Thyroid gland (tissue), 4 donors: ENCODE data around the gene FOXB2.
"Not testable (repeated sequence)": the region's sequence is repeated elsewhere in the genome, so short reads cannot be mapped to it uniquely, and the experiment has no call there.

Experiments
- POLR2A ChIP-seq, 2 donors: fragments of 450-650 bp; IDR thresholded peaks; one replicate each; pipeline ENCODE4 v1.6.1; 2017; ENCODE audit warnings: antibody characterized with exemption in 2 of 2, mild to moderate bottlenecking in 2 of 2, moderate library complexity in 1 of 2
- TF ChIP-seq, protein P1 (sequence below), 6 experiments: fragments of 200-600 bp in 3 of 6; fragments of 450-650 bp in 3 of 6; sonication (generic) in 3 of 6; IDR thresholded peaks; one replicate each; pipeline ENCODE4 v1.5.1; 2016 to 2019; ENCODE audit warnings: antibody characterized with exemption in 6 of 6, mild to moderate bottlenecking in 2 of 6, inconsistent platforms in 1 of 6, moderate library complexity in 1 of 6

DNA sequence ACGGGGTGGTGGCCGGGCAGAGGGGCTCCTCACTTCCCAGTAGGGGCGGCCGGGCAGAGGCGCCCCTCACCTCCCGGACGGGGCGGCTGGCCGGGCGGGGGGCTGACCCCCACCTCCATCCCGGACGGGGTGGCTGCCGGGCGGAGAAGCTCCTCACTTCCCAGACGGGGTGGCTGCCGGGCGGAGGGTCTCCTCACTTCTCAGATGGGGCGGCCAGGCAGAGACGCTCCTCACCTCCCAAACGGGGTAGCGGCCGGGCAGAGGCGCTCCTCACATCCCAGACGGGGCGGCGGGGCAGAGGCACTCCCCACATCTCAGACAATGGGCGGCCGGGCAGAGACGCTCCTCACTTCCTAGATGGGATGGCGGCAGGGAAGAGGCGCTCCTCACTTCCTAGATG is 41.2 kb downstream of the FOXB2 start:
- TF ChIP-seq, protein P1, sequence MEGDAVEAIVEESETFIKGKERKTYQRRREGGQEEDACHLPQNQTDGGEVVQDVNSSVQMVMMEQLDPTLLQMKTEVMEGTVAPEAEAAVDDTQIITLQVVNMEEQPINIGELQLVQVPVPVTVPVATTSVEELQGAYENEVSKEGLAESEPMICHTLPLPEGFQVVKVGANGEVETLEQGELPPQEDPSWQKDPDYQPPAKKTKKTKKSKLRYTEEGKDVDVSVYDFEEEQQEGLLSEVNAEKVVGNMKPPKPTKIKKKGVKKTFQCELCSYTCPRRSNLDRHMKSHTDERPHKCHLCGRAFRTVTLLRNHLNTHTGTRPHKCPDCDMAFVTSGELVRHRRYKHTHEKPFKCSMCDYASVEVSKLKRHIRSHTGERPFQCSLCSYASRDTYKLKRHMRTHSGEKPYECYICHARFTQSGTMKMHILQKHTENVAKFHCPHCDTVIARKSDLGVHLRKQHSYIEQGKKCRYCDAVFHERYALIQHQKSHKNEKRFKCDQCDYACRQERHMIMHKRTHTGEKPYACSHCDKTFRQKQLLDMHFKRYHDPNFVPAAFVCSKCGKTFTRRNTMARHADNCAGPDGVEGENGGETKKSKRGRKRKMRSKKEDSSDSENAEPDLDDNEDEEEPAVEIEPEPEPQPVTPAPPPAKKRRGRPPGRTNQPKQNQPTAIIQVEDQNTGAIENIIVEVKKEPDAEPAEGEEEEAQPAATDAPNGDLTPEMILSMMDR (IDR thresholded peaks at IDR 0.05) = not testable (repeated sequence)
- TF ChIP-seq POLR2A (IDR thresholded peaks at IDR 0.05) = not testable (repeated sequence)
